H1 (cell line): ENCODE results near the gene NRP2. TPM values are rescaled to one million over a fixed set of nuclear protein-coding genes. Genes with fewer than 3 reads are reported as not detected.

ENCODE experiments used
- CTCF ChIA-PET: fragments of 300-600 bp; sonication (Branson Sonifier 250); formaldehyde crosslinking; loops from one replicate; lab custom pipeline; 2021; ENCODE audit not compliant: partially characterized antibody; lab: Charles Lee
- POLR2A ChIA-PET: fragments of 300-600 bp; sonication (Branson Sonifier 250); formaldehyde crosslinking; loops from one replicate; lab custom pipeline; 2021; ENCODE audit warnings: inconsistent platforms; ENCODE audit not compliant: partially characterized antibody; lab: Charles Lee
- DNase-seq, 2 experiments: peaks; one replicate each; pipeline versions ENCODE4 v3.0.0 to v3.0.0-alpha.2; 2010 to 2022; ENCODE audit warnings: low spot score in 2 of 2, low read depth in 1 of 2, mixed read lengths in 1 of 2
- FAIRE-seq: peaks from 2 replicates; lab custom pipeline; 2011; peaks lifted over from hg19 to GRCh38; lab: Jason Lieb, UNC
- H2AFZ ChIP-seq: 2 replicates; pipeline ENCODE4 v1.8.1; 2012; ENCODE audit warnings: low read length, inconsistent platforms
- H2AK5ac ChIP-seq: 2 replicates; pipeline ENCODE4 v1.6.1; 2013; ENCODE audit warnings: low read depth, low read length
- H2BK120ac ChIP-seq: replicated peaks from 2 replicates; pipeline ENCODE3; 2013; ENCODE audit warnings: low read depth, low read length, inconsistent platforms
- H2BK12ac ChIP-seq: 2 replicates; pipeline ENCODE4 v1.6.1; 2013; ENCODE audit warnings: low read depth, low read length
- H2BK15ac ChIP-seq: 2 replicates; pipeline ENCODE4 v1.6.1; 2013; ENCODE audit warnings: low read length
- H2BK20ac ChIP-seq: 2 replicates; pipeline ENCODE4 v1.6.1; 2013; ENCODE audit warnings: low read length
- H2BK5ac ChIP-seq: 2 replicates; pipeline ENCODE4 v1.6.1; 2013; ENCODE audit warnings: low read depth, low read length
- H3K14ac ChIP-seq: 2 replicates; pipeline ENCODE4 v1.6.1; 2013; ENCODE audit warnings: inconsistent platforms; ENCODE audit not compliant: insufficient read length
- H3K18ac ChIP-seq: 2 replicates; pipeline ENCODE4 v1.6.1; 2013; ENCODE audit warnings: low read length; ENCODE audit errors: extremely low read depth
- H3K23ac ChIP-seq: 2 replicates; pipeline ENCODE4 v1.6.1; 2013; ENCODE audit warnings: inconsistent platforms; ENCODE audit not compliant: insufficient read length
- H3K23me2 ChIP-seq: 2 replicates; pipeline ENCODE4 v1.6.1; 2013; ENCODE audit warnings: low read depth, low read length
- H3K27ac ChIP-seq: 2 replicates; pipeline ENCODE4 v1.6.1; 2011; ENCODE audit warnings: low read depth, low read length, inconsistent platforms
- H3K27me3 ChIP-seq, 4 experiments: replicated peaks in 1 of 4; 1 replicate in 1 of 4; 2 replicates in 3 of 4; pipeline versions ENCODE4 v1.6.1 to v1.8.1; 2011 to 2013; ENCODE audit warnings: low read length in 3 of 4, mild to moderate bottlenecking in 3 of 4, inconsistent platforms in 2 of 4, mixed read lengths in 2 of 4, moderate library complexity in 1 of 4; ENCODE audit not compliant: control insufficient read depth in 3 of 4, insufficient read depth in 3 of 4; ENCODE audit errors: extremely low read depth in 1 of 4
- H3K36me3 ChIP-seq, 4 experiments: 2 replicates each; pipeline versions ENCODE4 v1.6.1 to v1.8.1; 2011 to 2013; ENCODE audit warnings: mild to moderate bottlenecking in 4 of 4, low read length in 3 of 4, moderate library complexity in 2 of 4, control low read depth in 1 of 4, inconsistent platforms in 1 of 4; ENCODE audit not compliant: insufficient read depth in 4 of 4, control insufficient read depth in 2 of 4
- H3K4ac ChIP-seq: replicated peaks from 2 replicates; pipeline ENCODE3; 2013; ENCODE audit warnings: low read length, low read depth, mixed read lengths, inconsistent platforms; ENCODE audit not compliant: insufficient read length
- H3K4me1 ChIP-seq, 4 experiments: replicated peaks in 1 of 4; 1 replicate in 1 of 4; 2 replicates in 3 of 4; pipeline versions ENCODE4 v1.6.1 to v1.8.1; 2011 to 2013; ENCODE audit warnings: low read length in 3 of 4, inconsistent platforms in 2 of 4, mixed read lengths in 1 of 4; ENCODE audit not compliant: insufficient read depth in 4 of 4, control insufficient read depth in 3 of 4
- H3K4me2 ChIP-seq, 2 experiments: 2 replicates each; pipeline versions ENCODE4 v1.6.1 to v1.8.1; 2011 to 2013; ENCODE audit warnings: low read depth in 2 of 2, low read length in 2 of 2, control low read depth in 1 of 2, inconsistent platforms in 1 of 2, mild to moderate bottlenecking in 1 of 2; ENCODE audit not compliant: insufficient read depth in 1 of 2
- H3K4me3 ChIP-seq, 4 experiments: fragments of 200-600, 300-600 bp in 1 of 4; sonication (generic), shearing (Covaris generic), sonication (Bioruptor Twin) in 1 of 4; 2 replicates each; pipeline versions ENCODE4 v1.5.1 to v1.8.1; 2011 to 2016; ENCODE audit warnings: low read length in 4 of 4, low read depth in 3 of 4, control low read depth in 2 of 4, inconsistent platforms in 2 of 4, mild to moderate bottlenecking in 2 of 4, mixed read lengths in 1 of 4, moderate library complexity in 1 of 4; ENCODE audit not compliant: insufficient read depth in 2 of 4; ENCODE audit errors: extremely low read depth in 1 of 4
- H3K56ac ChIP-seq: replicated peaks from 2 replicates; pipeline ENCODE3; 2013; ENCODE audit warnings: low read depth, mild to moderate bottlenecking, mixed read lengths, low read length, inconsistent platforms; ENCODE audit not compliant: insufficient read length
- H3K79me1 ChIP-seq: 2 replicates; pipeline ENCODE4 v1.6.1; 2013; ENCODE audit warnings: low read depth, low read length, control low read depth
- H3K79me2 ChIP-seq, 2 experiments: 2 replicates each; pipeline versions ENCODE4 v1.6.1 to v1.8.1; 2012 to 2013; ENCODE audit warnings: low read length in 2 of 2, mild to moderate bottlenecking in 2 of 2, inconsistent platforms in 1 of 2; ENCODE audit not compliant: insufficient read depth in 2 of 2, control insufficient read depth in 1 of 2
- H3K9ac ChIP-seq, 4 experiments: replicated peaks in 1 of 4; 1 replicate in 1 of 4; 2 replicates in 3 of 4; pipeline versions ENCODE4 v1.6.1 to v1.8.1; 2011 to 2013; ENCODE audit warnings: low read depth in 3 of 4, low read length in 3 of 4, control low read depth in 2 of 4, mild to moderate bottlenecking in 2 of 4, moderate library complexity in 2 of 4, inconsistent platforms in 1 of 4; ENCODE audit errors: extremely low read depth in 1 of 4
- H3K9me3 ChIP-seq, 2 experiments: 2 replicates each; pipeline versions ENCODE4 v1.6.1 to v1.8.1; 2012 to 2013; ENCODE audit warnings: mild to moderate bottlenecking in 2 of 2, moderate library complexity in 2 of 2, control low read depth in 1 of 2, inconsistent platforms in 1 of 2, low read depth in 1 of 2, low read length in 1 of 2, mixed read lengths in 1 of 2; ENCODE audit not compliant: insufficient read depth in 2 of 2
- H4K20me1 ChIP-seq, 2 experiments: replicated peaks in 1 of 2; 2 replicates each; pipeline versions ENCODE3 to v1.8.1; 2011 to 2013; ENCODE audit warnings: inconsistent platforms in 2 of 2, low read length in 2 of 2, mild to moderate bottlenecking in 1 of 2; ENCODE audit not compliant: insufficient read depth in 2 of 2, control insufficient read depth in 1 of 2
- H4K5ac ChIP-seq: 2 replicates; pipeline ENCODE4 v1.6.1; 2013; ENCODE audit warnings: low read length, low read depth, mixed read lengths, inconsistent platforms; ENCODE audit not compliant: insufficient read length
- H4K8ac ChIP-seq: 2 replicates; pipeline ENCODE4 v1.8.0; 2013; ENCODE audit warnings: mild to moderate bottlenecking, moderate library complexity, low read length, inconsistent platforms; ENCODE audit not compliant: insufficient read depth; ENCODE audit errors: extremely low read depth
- H4K91ac ChIP-seq: replicated peaks from 2 replicates; pipeline ENCODE3; 2013; ENCODE audit warnings: low read length, mixed read lengths, inconsistent platforms; ENCODE audit not compliant: insufficient read length
- CREB1 ChIP-seq: IDR thresholded peaks from 2 replicates; pipeline ENCODE4 v1.6.1; 2012; ENCODE audit warnings: inconsistent platforms
- KDM4A ChIP-seq: IDR thresholded peaks from one replicate; pipeline ENCODE4 v1.7.1; 2012; ENCODE audit warnings: low read depth, mild to moderate bottlenecking, moderate library complexity, low read length, inconsistent platforms; ENCODE audit not compliant: severe bottlenecking
- KDM5A ChIP-seq: fragments of 200-600 bp; IDR thresholded peaks from 2 replicates; pipeline ENCODE4 v1.7.1; 2012; ENCODE audit warnings: mild to moderate bottlenecking, low read length, inconsistent platforms, mixed read lengths
- MAFK ChIP-seq: IDR thresholded peaks from 2 replicates; pipeline ENCODE4 v1.6.1; 2012; ENCODE audit warnings: low read depth, mild to moderate bottlenecking, improper control_type of control experiment, low read length
- RBBP5 ChIP-seq: IDR thresholded peaks from 2 replicates; pipeline ENCODE4 v1.7.1; 2012; ENCODE audit warnings: low read depth, mild to moderate bottlenecking, inconsistent platforms, low read length, moderate library complexity, borderline replicate concordance
- YY1 ChIP-seq: IDR thresholded peaks from 2 replicates; pipeline ENCODE4 v1.6.1; 2011; ENCODE audit warnings: low read depth, mild to moderate bottlenecking, low read length
- WGBS, 2 experiments: shearing (Covaris generic) in 1 of 2; methylation state at CpG; one replicate each; pipeline versions ENCODE4 v1.1.6 to v1.1.7; 2013 to 2015; ENCODE audit warnings: low lambda C conversion rate in 2 of 2, mixed read lengths in 2 of 2, inconsistent platforms in 1 of 2, low coverage in 1 of 2, missing lambda C conversion rate in 1 of 2; ENCODE audit not compliant: insufficient replicate concordance in 2 of 2, insufficient coverage in 1 of 2, insufficient read length in 1 of 2; ENCODE audit errors: extremely low coverage in 1 of 2, missing lambda C conversion rate in 1 of 2; 5-methylcytosine and 5-hydroxymethylcytosine counted together
- polyA plus RNA-seq, 7 experiments: library from polyadenylated mRNA; depleted of rRNA in 3 of 7; stranded (reverse) in 5 of 7; unstranded in 2 of 7; fragments of >200 nt in 5 of 7; fragments of 200-250 nt in 2 of 7; gene quantifications; 1 replicate in 5 of 7; 2 replicates in 1 of 7; 4 replicates in 1 of 7; pipeline versions ENCODE4 v1.2.1 to v1.2.3, GENCODE V29; 2011 to 2013; ENCODE audit warnings: missing spikeins in 2 of 7, mixed read lengths in 2 of 7
- total RNA-seq: library from RNA; stranded (reverse); fragmentation: NEBNext Ultra II Directional; extraction: Animal tissue kit (Norgen Biotek cat#: 25700); gene quantifications from 2 replicates; pipeline ENCODE4 v1.2.1, GENCODE V29; 2021
- TF ChIP-seq, protein P1 (sequence below): IDR thresholded peaks from 2 replicates; pipeline ENCODE4 v1.6.1; 2011; ENCODE audit warnings: low read length, improper control_type of control experiment

Gene NRP2
- total and polyA plus RNA-seq, 2 of the 8 experiments (the other 6 are each of a cell fraction or from before 2014, with no cell fraction given): 32.0 to 37.8 TPM

DNA sequence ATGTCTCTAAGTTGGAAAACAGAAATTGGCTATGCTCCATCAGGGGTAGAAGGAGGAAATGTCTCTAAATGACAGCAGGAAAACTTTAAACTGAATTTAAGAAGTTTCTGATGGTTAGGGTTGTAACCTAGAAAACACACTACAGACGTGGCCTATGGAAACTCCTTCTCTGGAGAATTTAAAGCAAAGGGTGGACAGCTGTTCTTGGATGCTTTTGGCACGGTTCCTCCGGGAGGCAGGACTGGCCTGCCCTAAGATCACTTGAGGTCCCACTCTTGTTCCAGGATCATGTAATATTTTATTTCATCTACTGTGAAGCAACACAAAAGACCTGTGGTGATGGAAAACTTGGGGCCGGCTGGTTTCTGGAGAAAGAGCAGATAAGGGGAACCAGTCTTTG, 77.0 kb downstream of the NRP2 start:
- H3K27ac ChIP-seq: no peak overlapping the region
- POLR2A ChIA-PET: interaction anchor here (1.3 kb wide), 1 partner anchor 15 kb away, joined by 3 read pairs; no protein-coding TSS in a partner anchor
- TF ChIP-seq RBBP5 (no peak), YY1 (no peak), KDM5A (no peak), KDM4A (no peak), CREB1 (no peak), MAFK (no peak)
- TF ChIP-seq, protein P1, sequence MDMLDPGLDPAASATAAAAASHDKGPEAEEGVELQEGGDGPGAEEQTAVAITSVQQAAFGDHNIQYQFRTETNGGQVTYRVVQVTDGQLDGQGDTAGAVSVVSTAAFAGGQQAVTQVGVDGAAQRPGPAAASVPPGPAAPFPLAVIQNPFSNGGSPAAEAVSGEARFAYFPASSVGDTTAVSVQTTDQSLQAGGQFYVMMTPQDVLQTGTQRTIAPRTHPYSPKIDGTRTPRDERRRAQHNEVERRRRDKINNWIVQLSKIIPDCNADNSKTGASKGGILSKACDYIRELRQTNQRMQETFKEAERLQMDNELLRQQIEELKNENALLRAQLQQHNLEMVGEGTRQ: no peak

More for the DNA sequence above, 77.0 kb downstream of the NRP2 start:
- Histone ChIP-seq H4K8ac (no peak overlapping the region), H3K4me1 (peaks cover 2 to 9% (median 4%) of the 10 kb centered on the region in 4 experiments), H3K79me1 (no peaks in the 10 kb centered on the region), H2BK15ac (no peak overlapping the region), H3K56ac (no peak overlapping the region), H2BK5ac (no peak overlapping the region), H3K23ac (no peak overlapping the region), H3K79me2 (no peaks in the 10 kb centered on the region), H3K27me3 (peaks cover 0 to 5% (median 0%) of the 10 kb centered on the region in 4 experiments; a peak in 2 of 7 replicates), H3K9me3 (no peaks in the 10 kb centered on the region), H2AK5ac (no peak overlapping the region), H3K9ac (no peak overlapping the region), H3K4me2 (no peak overlapping the region), H4K91ac (no peak overlapping the region), H2BK20ac (no peak overlapping the region), H4K5ac (no peak overlapping the region), H3K4me3 (no peak overlapping the region), H3K18ac (no peak overlapping the region), H2BK120ac (no peak overlapping the region), H2AFZ (no peak overlapping the region), H3K4ac (no peak overlapping the region), H3K14ac (no peak overlapping the region), H4K20me1 (no peaks in the 10 kb centered on the region), H2BK12ac (no peak overlapping the region), H3K36me3 (peaks cover 0 to 7% (median 4%) of the 10 kb centered on the region in 4 experiments; a peak in 4 of 8 replicates), H3K23me2 (peaks cover 2% of the 10 kb centered on the region; the same call in 1 of the 2 replicates)
- CTCF ChIA-PET: interaction anchor here (1.3 to 4.1 kb wide), 2 partner anchors 11 to 166 kb away, joined by 3 to 15 read pairs; no protein-coding TSS in a partner anchor
- DNase-seq (no peak), FAIRE-seq (no peak)
- WGBS, 2 experiments: 91% methylated on average over 4 of the region's 4 CpGs; no CpG with 5 or more reads in 1 of the 2 experiments
